Stimulated activated naive CD4-positive, alpha-beta T cell treated with Interleukin-2 at 50 U/mL for 16 hours (primary cell): ENCODE results near the gene NTN5.
"Not testable (repeated sequence)": the region's sequence is repeated elsewhere in the genome, so short reads cannot be mapped to it uniquely, and the experiment has no call there.

Experiments
- DNase-seq: peaks from one replicate; lab custom pipeline; 2025; lab: John Stamatoyannopoulos, UW

Gene NTN5

DNA sequence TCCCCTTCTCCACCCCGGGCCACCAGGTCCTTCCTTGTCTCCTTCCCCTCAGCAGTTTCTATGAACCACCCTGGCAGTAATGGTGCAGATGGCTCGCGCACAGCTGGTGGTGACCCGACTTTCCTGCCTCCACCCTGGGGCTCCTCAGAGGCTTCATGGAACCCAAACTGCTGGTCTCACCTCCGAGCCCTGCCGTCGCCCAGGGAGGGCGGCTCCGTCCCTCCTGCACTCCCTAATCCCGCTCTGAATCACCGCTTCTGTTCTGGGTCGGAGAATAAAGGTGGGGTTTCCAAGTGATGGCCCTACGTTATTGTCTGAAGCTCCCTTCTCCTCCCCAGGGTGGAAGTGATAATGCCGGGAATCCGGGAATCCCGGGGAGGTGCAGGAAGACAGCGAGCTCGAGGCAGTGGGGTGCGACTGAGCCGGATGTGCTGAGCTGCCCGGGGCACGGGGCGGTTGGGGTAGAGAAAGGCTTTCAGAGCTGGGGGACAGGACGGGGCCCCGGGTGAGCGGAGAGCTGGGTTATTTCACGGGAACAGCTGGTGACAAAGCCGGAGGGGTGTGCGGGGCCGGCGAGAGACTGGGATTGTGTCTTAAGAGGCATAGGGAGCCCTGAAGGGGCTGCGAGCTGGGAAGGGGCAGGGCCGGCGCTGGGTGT, 23.7 kb upstream of the NTN5 start:
- no peak for DNase-seq

GRCh38 chr19:48695743-48696352, 23.0 kb upstream of the NTN5 start, which contains the start of gene FUT2:
FUT2 (plus strand) TSS chr19:48695971; CDS start chr19:48702957, 6,986 bp downstream.
- no peak for DNase-seq

GRCh38 chr19:48693629-48694028, 20.8 kb upstream of the NTN5 start:
- DNase-seq, result not testable (repeated sequence)

- DNase-seq, result no peak
Observed at GRCh38 chr19:48689449-48689848, 16.6 kb upstream of the NTN5 start.

GRCh38 chr19:48687776-48688175, 15.0 kb upstream of the NTN5 start:
- no peak for DNase-seq

DNA sequence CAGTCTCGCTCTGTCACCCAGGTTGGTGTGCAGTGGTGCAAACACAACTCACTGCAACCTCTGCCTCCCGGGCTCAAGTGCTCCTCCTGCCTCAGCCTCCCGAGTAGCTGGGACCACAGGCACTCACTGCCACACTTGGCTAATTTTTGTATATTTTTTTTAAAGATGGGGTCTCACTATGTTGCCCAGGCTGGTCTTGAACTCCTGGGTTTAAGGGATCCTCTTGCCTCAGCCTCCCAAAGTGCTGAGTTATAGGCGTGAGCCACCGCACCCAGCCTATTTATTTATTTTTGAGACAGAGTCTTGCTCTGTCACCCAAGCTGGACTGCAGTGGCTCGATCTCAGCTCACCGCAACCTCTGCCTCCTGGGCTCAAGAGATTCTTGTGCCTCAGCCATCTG, 13.8 kb upstream of the NTN5 start:
- DNase-seq, result not testable (repeated sequence)

DNA sequence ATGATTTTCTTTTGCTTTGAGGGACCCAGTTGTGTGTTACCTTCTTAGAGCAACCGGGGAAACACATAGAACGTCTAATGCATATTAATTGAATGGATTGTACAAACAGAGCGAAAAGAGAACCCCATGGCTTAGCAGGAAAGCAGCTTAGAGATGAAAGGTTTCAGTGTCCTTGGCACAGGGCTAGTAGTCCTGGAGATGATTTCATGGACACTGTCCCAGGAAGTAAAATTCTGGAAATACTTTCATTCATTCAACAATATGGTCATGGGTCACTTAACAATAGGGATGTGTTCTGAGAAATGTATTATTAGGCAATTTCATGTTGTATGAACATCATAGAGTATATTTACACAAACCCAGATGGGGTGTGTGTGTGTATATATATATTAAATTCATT, 13.3 kb upstream of the NTN5 start:
- DNase-seq, result no peak

DNA sequence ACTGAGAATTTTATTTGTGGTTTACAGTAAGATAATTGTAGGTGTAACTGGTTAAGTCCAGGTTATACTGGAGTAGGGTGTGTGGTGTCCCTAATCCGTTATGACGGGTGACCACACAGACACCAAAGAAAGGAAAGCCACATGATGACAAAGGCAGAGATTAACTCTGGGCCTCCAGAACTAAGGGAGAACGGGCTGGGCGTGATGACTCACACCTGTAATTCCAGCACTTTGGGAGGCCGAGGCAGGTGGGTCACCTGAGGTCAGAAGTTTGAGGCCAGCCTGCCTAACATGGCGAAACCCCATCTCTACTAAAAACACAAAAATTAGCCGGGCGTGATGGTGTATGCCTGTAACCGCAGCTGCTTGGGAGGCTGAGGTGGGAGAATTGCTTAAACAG, 12.8 kb upstream of the NTN5 start:
- DNase-seq, result no peak

- DNase-seq, result no peak
Observed at GRCh38 chr19:48683349-48683748, 10.5 kb upstream of the NTN5 start.

GRCh38 chr19:48681127-48681470, 8.3 kb upstream of the NTN5 start:
- DNase-seq, result no peak

GRCh38 chr19:48680436-48681126, 7.8 kb upstream of the NTN5 start:
- DNase-seq, result no peak

- not testable (repeated sequence) for DNase-seq
Observed at GRCh38 chr19:48680006-48680405, 7.2 kb upstream of the NTN5 start.

GRCh38 chr19:48678201-48678600, 5.4 kb upstream of the NTN5 start:
- no peak for DNase-seq

- DNase-seq, result no peak
Observed at GRCh38 chr19:48676887-48677286, 4.1 kb upstream of the NTN5 start.

DNA sequence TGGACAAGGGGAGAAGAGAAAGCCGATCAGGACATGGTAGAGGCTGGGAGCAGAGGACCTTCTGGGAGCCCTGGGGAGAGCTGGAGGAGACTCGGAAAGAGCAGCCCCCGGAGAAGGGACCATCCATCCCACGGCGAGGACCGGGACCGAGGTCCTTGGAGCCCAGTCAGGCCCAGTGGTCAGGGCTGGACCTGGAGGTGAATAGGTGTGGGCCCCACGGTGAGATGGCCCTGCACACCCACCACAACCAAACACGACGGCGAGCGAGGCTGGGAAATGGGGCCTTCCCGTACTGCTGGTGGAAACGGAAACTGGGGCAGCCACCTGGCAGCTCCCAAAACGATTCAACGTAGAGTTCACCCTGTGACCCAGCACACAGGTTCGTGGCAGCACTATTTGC, 3.7 kb upstream of the NTN5 start:
- DNase-seq, result no peak

DNA sequence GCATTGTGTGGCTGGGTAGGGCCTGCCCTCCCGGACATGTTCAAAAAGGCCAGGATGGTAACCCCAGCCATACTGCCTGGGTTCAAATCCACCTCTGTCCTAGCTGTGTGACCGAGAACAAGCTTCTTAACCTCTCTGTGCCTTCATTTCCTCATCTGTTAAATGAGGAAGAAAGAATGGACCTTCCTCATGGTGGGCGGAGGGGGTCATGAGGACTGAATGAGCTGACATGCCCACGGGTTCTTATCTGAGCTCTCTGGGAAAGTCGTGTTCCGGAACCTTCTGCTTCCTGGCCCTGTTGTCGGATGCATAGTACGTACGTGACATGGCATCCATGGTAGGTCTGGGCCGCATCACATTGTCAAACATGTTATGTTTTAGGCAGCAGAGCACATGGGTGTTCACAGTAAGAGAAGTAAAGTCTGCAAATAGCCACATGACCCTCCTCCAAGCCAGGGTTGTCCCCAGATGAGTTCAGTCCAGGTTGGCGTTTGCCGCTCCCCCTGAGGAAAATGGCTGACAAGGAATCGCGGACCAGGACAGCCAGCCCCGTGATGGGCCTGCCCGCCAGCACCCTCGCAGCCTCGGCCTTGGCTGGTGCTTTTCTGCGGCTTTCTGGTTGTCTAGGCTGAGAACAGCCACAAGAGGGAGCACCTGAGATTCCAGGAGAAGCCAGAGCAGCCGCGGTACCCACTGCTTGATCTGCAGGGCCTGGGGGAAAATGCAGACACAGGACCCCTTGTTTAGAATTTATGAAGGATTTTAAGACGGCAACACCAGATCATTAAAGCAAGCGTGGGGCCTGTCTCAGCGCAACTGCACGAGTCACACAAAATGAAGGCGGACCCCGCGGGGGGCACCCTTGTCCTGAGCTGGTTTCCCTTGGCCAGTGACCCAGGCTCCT, 2.4 kb upstream of the NTN5 start:
- peak; percentile 67 for DNase-seq

DNA sequence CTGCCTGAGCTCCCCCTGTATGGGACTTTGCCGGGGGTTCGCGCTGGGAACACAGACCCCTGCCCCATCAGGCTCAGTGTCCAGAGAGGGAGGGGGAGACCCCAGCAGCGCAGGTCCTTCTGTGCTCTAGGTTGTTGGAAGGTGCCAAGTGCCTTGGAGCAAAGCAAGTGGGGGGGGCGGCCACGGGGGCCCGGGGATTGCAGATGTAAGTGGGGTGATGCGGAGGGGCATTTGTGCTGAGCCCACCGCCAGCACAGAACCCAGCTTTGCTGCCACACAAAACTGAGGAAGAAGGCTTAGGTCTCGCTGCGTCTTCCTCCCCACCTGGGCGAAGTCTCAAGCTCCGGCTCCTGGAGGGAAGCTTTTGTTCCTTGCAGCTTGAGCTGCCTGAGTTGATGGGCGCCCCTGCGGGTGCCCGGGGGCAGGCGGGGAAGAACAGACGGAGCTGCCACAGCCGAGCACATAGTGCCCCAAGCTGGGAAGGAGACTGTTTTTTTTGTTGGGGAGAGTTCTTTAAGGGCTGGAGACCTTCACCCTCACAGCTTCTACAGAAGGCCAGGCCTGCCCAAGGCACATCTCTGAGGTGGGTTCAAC, 1.5 kb upstream of the NTN5 start:
- no peak for DNase-seq

- DNase-seq, result no peak
Observed at GRCh38 chr19:48673436-48674100, 751 bp upstream of the NTN5 start.

DNA sequence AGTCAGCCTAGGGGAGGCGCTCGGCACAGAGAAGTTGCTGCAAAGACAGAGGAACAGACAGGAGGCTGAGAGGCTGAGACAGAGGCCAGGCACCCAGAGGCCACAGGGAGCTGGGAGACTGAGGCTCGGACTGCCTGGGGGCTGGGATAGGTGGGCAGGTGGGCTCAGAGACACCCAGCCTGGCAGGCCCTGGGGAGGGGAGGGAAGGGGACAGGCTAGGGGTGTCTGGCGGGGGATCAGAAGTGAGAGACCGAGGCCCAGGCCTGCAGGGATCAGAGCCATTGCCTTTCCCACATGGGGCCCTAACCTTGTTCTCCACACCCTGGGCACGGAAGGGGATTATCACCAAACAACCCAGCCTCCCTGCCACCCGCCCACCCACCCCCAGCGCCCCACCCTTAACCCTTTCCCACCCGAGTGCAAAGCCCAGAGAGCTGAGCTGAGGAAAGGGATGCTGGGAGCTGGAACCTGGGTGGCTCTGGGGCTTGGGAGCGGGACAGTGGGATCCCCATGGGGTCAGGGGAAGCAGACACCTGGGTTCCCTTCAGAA, 1.3 kb downstream of the NTN5 start:
- no peak for DNase-seq

GRCh38 chr19:48670699-48671445, 1.9 kb downstream of the NTN5 start:
- DNase-seq, result no peak
